Trophoblast cell (in vitro differentiated cells and primary cell): ENCODE data around the gene TNP1.

Experiments used
- DNase-seq, 2 donors: peaks; one replicate each; pipeline ENCODE4 v3.0.0-alpha.2; 2016
- H2AFZ ChIP-seq: 2 replicates; pipeline ENCODE4 v1.6.1; 2013; ENCODE audit warnings: low read length, moderate library complexity, mild to moderate bottlenecking; ENCODE audit not compliant: insufficient read depth, poor library complexity
- H2AK5ac ChIP-seq: 2 replicates; pipeline ENCODE4 v1.6.1; 2013; ENCODE audit warnings: mild to moderate bottlenecking, low read length
- H2BK120ac ChIP-seq: 2 replicates; pipeline ENCODE4 v1.6.1; 2013; ENCODE audit warnings: low read length, mild to moderate bottlenecking, moderate library complexity; ENCODE audit not compliant: insufficient read depth, poor library complexity
- H2BK12ac ChIP-seq: 2 replicates; pipeline ENCODE4 v1.6.1; 2013; ENCODE audit warnings: mild to moderate bottlenecking, low read length, moderate library complexity
- H2BK5ac ChIP-seq: 2 replicates; pipeline ENCODE4 v1.6.1; 2013; ENCODE audit warnings: low read length, low read depth, moderate library complexity, mild to moderate bottlenecking; ENCODE audit not compliant: poor library complexity
- H3K14ac ChIP-seq: 2 replicates; pipeline ENCODE4 v1.6.1; 2013; ENCODE audit warnings: mild to moderate bottlenecking, low read length
- H3K18ac ChIP-seq: 2 replicates; pipeline ENCODE4 v1.6.1; 2013; ENCODE audit warnings: mild to moderate bottlenecking, low read length
- H3K23ac ChIP-seq: 2 replicates; pipeline ENCODE4 v1.6.1; 2013; ENCODE audit warnings: low read length
- H3K27ac ChIP-seq: 2 replicates; pipeline ENCODE4 v1.5.1; 2013; ENCODE audit warnings: low read depth, mild to moderate bottlenecking, inconsistent platforms, low read length, moderate library complexity
- H3K27me3 ChIP-seq: 2 replicates; pipeline ENCODE4 v1.6.1; 2013; ENCODE audit warnings: inconsistent platforms, mild to moderate bottlenecking, low read length, moderate library complexity; ENCODE audit not compliant: insufficient read depth
- H3K36me3 ChIP-seq, 2 experiments: 1 replicate in 1 of 2; 2 replicates in 1 of 2; pipeline ENCODE4 v1.6.1; 2013; ENCODE audit warnings: low read length in 2 of 2, mild to moderate bottlenecking in 2 of 2, moderate library complexity in 1 of 2; ENCODE audit not compliant: insufficient read depth in 2 of 2, control insufficient read depth in 1 of 2
- H3K4ac ChIP-seq: 2 replicates; pipeline ENCODE4 v1.6.1; 2013; ENCODE audit warnings: low read depth, mild to moderate bottlenecking, low read length, moderate library complexity
- H3K4me1 ChIP-seq, 2 experiments: 1 replicate in 1 of 2; 2 replicates in 1 of 2; pipeline ENCODE4 v1.6.1; 2013; ENCODE audit warnings: low read length in 2 of 2, mild to moderate bottlenecking in 2 of 2, moderate library complexity in 1 of 2; ENCODE audit not compliant: insufficient read depth in 2 of 2, control insufficient read depth in 1 of 2
- H3K4me2 ChIP-seq: 2 replicates; pipeline ENCODE4 v1.6.1; 2013; ENCODE audit warnings: inconsistent platforms, mild to moderate bottlenecking, low read length, moderate library complexity
- H3K4me3 ChIP-seq: 2 replicates; pipeline ENCODE4 v1.5.1; 2013; ENCODE audit warnings: mild to moderate bottlenecking, low read depth, low read length, inconsistent platforms
- H3K79me1 ChIP-seq: one replicate; pipeline ENCODE4 v1.6.1; 2013; ENCODE audit warnings: low read length
- H3K79me2 ChIP-seq: 2 replicates; pipeline ENCODE4 v1.6.1; 2013; ENCODE audit warnings: low read length, mild to moderate bottlenecking; ENCODE audit not compliant: control insufficient read depth, insufficient read depth, poor library complexity
- H3K9ac ChIP-seq: 2 replicates; pipeline ENCODE4 v1.6.1; 2013; ENCODE audit warnings: mild to moderate bottlenecking, low read length
- H3K9me3 ChIP-seq: 2 replicates; pipeline ENCODE4 v1.6.1; 2013; ENCODE audit warnings: low read depth, mild to moderate bottlenecking, control low read depth, inconsistent platforms, low read length; ENCODE audit not compliant: insufficient read depth
- H4K12ac ChIP-seq: 2 replicates; pipeline ENCODE4 v1.6.1; 2013; ENCODE audit warnings: low read depth, mild to moderate bottlenecking, low read length, moderate library complexity
- H4K8ac ChIP-seq: 2 replicates; pipeline ENCODE4 v1.6.1; 2013; ENCODE audit warnings: low read depth, mild to moderate bottlenecking, low read length, moderate library complexity
- H4K91ac ChIP-seq: one replicate; pipeline ENCODE4 v1.6.1; 2013; ENCODE audit warnings: low read depth, mild to moderate bottlenecking, low read length, moderate library complexity
- WGBS: extraction: QIAGEN DNeasy Blood & Tissue Kit; methylation state at CpG from one replicate; pipeline ENCODE4 v1.1.7; 2013; ENCODE audit warnings: missing lambda C conversion rate; ENCODE audit not compliant: insufficient read length, insufficient coverage; ENCODE audit errors: extremely low coverage; 5-methylcytosine and 5-hydroxymethylcytosine counted together

The TNP1 gene

GRCh38 chr2:216877085-216877484 lies 17.2 kb upstream of the TNP1 start:
- Histone ChIP-seq H3K79me1 (no peaks in the 10 kb centered on the region), H3K9me3 (no peaks in the 10 kb centered on the region), H3K27me3 (no peaks in the 10 kb centered on the region), H3K36me3 (no peaks in the 10 kb centered on the region), H2AFZ (no peak overlapping the region), H3K14ac (no peak overlapping the region), H3K23ac (no peak overlapping the region), H3K18ac (no peak overlapping the region), H2BK5ac (no peak overlapping the region), H3K27ac (no peak overlapping the region), H4K8ac (no peak overlapping the region), H3K9ac (no peak overlapping the region), H3K79me2 (no peaks in the 10 kb centered on the region), H3K4me2 (no peak overlapping the region), H2AK5ac (no peak overlapping the region), H3K4me3 (no peak overlapping the region), H3K4ac (no peak overlapping the region), H2BK12ac (no peak overlapping the region), H2BK120ac (no peak overlapping the region), H4K12ac (no peak overlapping the region), H4K91ac (no peak overlapping the region), H3K4me1 (peaks cover 0 to 3% of the 10 kb centered on the region in 2 experiments)
- no peak for DNase-seq
- WGBS: no CpG with 5 or more reads among the region's 3 CpGs

GRCh38 chr2:216875862-216876261 lies 16.0 kb upstream of the TNP1 start:
- H2AFZ ChIP-seq: no peak overlapping the region
- H3K14ac ChIP-seq: no peak overlapping the region
- no peak overlapping the region for H3K4ac ChIP-seq
- H3K27me3 ChIP-seq: no peaks in the 10 kb centered on the region
- no peak overlapping the region for H4K91ac ChIP-seq
- H3K9ac ChIP-seq: no peak overlapping the region
- H3K4me1 ChIP-seq: peaks cover 0 to 3% of the 10 kb centered on the region in 2 experiments
- no peaks in the 10 kb centered on the region for H3K79me1 ChIP-seq
- no peak overlapping the region for H3K27ac ChIP-seq
- DNase-seq: no peak
- no peak overlapping the region for H3K4me2 ChIP-seq
- H2BK120ac ChIP-seq: no peak overlapping the region
- H4K8ac ChIP-seq: no peak overlapping the region
- H2BK5ac ChIP-seq: no peak overlapping the region
- no peak overlapping the region for H2BK12ac ChIP-seq
- no peaks in the 10 kb centered on the region for H3K36me3 ChIP-seq
- no peak overlapping the region for H3K18ac ChIP-seq
- no CpG with 5 or more reads among the region's 2 CpGs for WGBS
- no peak overlapping the region for H3K23ac ChIP-seq
- H4K12ac ChIP-seq: no peak overlapping the region
- H2AK5ac ChIP-seq: no peak overlapping the region
- H3K9me3 ChIP-seq: no peaks in the 10 kb centered on the region
- no peak overlapping the region for H3K4me3 ChIP-seq
- H3K79me2 ChIP-seq: no peaks in the 10 kb centered on the region

- Histone ChIP-seq H4K12ac (no peak overlapping the region), H4K8ac (no peak overlapping the region), H3K79me2 (no peaks in the 10 kb centered on the region), H3K9ac (no peak overlapping the region), H3K9me3 (no peaks in the 10 kb centered on the region), H3K27me3 (no peaks in the 10 kb centered on the region), H4K91ac (no peak overlapping the region), H3K14ac (no peak overlapping the region), H3K18ac (no peak overlapping the region), H2BK120ac (no peak overlapping the region), H2BK5ac (no peak overlapping the region), H3K4me1 (no peaks in the 10 kb centered on the region), H2BK12ac (no peak overlapping the region), H3K4ac (no peak overlapping the region), H3K79me1 (no peaks in the 10 kb centered on the region), H3K27ac (no peak overlapping the region), H2AFZ (no peak overlapping the region), H3K4me3 (no peak overlapping the region), H2AK5ac (no peak overlapping the region), H3K23ac (no peak overlapping the region), H3K36me3 (no peaks in the 10 kb centered on the region), H3K4me2 (no peak overlapping the region)
- WGBS: no CpG with 5 or more reads among the region's 1 CpG
- no peak for DNase-seq
Observed at GRCh38 chr2:216873573-216873972, 13.7 kb upstream of the TNP1 start.

- Histone ChIP-seq H2BK12ac (no peak overlapping the region), H4K12ac (no peak overlapping the region), H3K36me3 (no peaks in the 10 kb centered on the region), H3K27ac (no peak overlapping the region), H3K4me1 (no peaks in the 10 kb centered on the region), H3K4ac (no peak overlapping the region), H2BK5ac (no peak overlapping the region), H2AFZ (no peak overlapping the region), H4K91ac (no peak overlapping the region), H3K14ac (no peak overlapping the region), H2BK120ac (no peak overlapping the region), H3K9me3 (no peaks in the 10 kb centered on the region), H3K79me1 (no peaks in the 10 kb centered on the region), H3K79me2 (no peaks in the 10 kb centered on the region), H4K8ac (no peak overlapping the region), H3K9ac (no peak overlapping the region), H3K27me3 (no peaks in the 10 kb centered on the region), H3K4me3 (no peak overlapping the region), H2AK5ac (no peak overlapping the region), H3K23ac (no peak overlapping the region), H3K4me2 (no peak overlapping the region), H3K18ac (no peak overlapping the region)
- DNase-seq: no peak
- WGBS: no CpG with 5 or more reads among the region's 3 CpGs
Observed at GRCh38 chr2:216872624-216873023, 12.8 kb upstream of the TNP1 start.
